ENCODE measurements around the gene PPP1R27.

Gene PPP1R27

GRCh38 chr17:81854974-81855774, 20.3 kb upstream of the PPP1R27 start:
- Histone ChIP-seq H3K36me3 (ENCODE audit: insufficient read depth, low read length) (peaks cover 84% of the 10 kb centered on the region), H3K9ac (ENCODE audit: low read depth, low read length) (no peak overlapping the region), H3K4me2 (ENCODE audit: insufficient read depth, low read length) (no peak overlapping the region), H3K79me2 (ENCODE audit: insufficient read depth, low read length) (peaks cover 84% of the 10 kb centered on the region), H3K27ac (ENCODE audit: low read length) (no peak overlapping the region), H4K20me1 (ENCODE audit: insufficient read depth, low read length) (peaks cover 55% of the 10 kb centered on the region), H3K4me3 (ENCODE audit: low read depth in 1 of 2, low read length in 2 of 2) (no peak overlapping the region), H2AFZ (ENCODE audit: low read depth, low read length) (no peak overlapping the region), H3K4me1 (ENCODE audit: insufficient read depth, low read length) (peaks cover 32% of the 10 kb centered on the region), H3K9me3 (ENCODE audit: insufficient read depth, low read length, severe bottlenecking) (no peaks in the 10 kb centered on the region), H3K27me3 (ENCODE audit: insufficient read depth, low read length, poor library complexity) (no peaks in the 10 kb centered on the region)
- DNase-seq = no peak
- TF ChIP-seq EZH2 (IDR thresholded peaks at IDR 0.05; ENCODE audit: borderline replicate concordance, low read depth, low read length, severe bottlenecking) (no peak), CTCF (IDR thresholded peaks at IDR 0.05; ENCODE audit: borderline replicate concordance, extremely low read depth, low read length, poor library complexity, severe bottlenecking) (peak; percentile 36)
- no peak for ATAC-seq (ENCODE audit: insufficient read depth, low read depth)

- Histone ChIP-seq H3K9ac (ENCODE audit: low read depth, low read length) (no peak overlapping the region), H3K4me2 (ENCODE audit: insufficient read depth, low read length) (no peak overlapping the region), H4K20me1 (ENCODE audit: insufficient read depth, low read length) (peaks cover 31% of the 10 kb centered on the region), H3K27me3 (ENCODE audit: insufficient read depth, low read length, poor library complexity) (no peaks in the 10 kb centered on the region), H3K27ac (ENCODE audit: low read length) (no peak overlapping the region), H3K9me3 (ENCODE audit: insufficient read depth, low read length, severe bottlenecking) (no peaks in the 10 kb centered on the region), H3K79me2 (ENCODE audit: insufficient read depth, low read length) (peaks cover 58% of the 10 kb centered on the region), H2AFZ (ENCODE audit: low read depth, low read length) (no peak overlapping the region), H3K4me1 (ENCODE audit: insufficient read depth, low read length) (peaks cover 6% of the 10 kb centered on the region; the same call in 1 of the 2 replicates), H3K4me3 (ENCODE audit: low read depth in 1 of 2, low read length in 2 of 2) (no peak overlapping the region), H3K36me3 (ENCODE audit: insufficient read depth, low read length) (peaks cover 77% of the 10 kb centered on the region)
- TF ChIP-seq CTCF (IDR thresholded peaks at IDR 0.05; ENCODE audit: borderline replicate concordance, extremely low read depth, low read length, poor library complexity, severe bottlenecking) (no peak), EZH2 (IDR thresholded peaks at IDR 0.05; ENCODE audit: borderline replicate concordance, low read depth, low read length, severe bottlenecking) (no peak)
- ATAC-seq (ENCODE audit: insufficient read depth, low read depth) (no peak), DNase-seq (no peak)
Observed at GRCh38 chr17:81852237-81852636, 17.4 kb upstream of the PPP1R27 start.

GRCh38 chr17:81851423-81851822, 16.6 kb upstream of the PPP1R27 start:
- DNase-seq = no peak
- Histone ChIP-seq H3K4me1 (ENCODE audit: insufficient read depth, low read length) (peaks cover 4% of the 10 kb centered on the region; the same call in 1 of the 2 replicates), H3K4me3 (ENCODE audit: low read depth in 1 of 2, low read length in 2 of 2) (no peak overlapping the region), H3K36me3 (ENCODE audit: insufficient read depth, low read length) (peaks cover 79% of the 10 kb centered on the region), H4K20me1 (ENCODE audit: insufficient read depth, low read length) (peaks cover 31% of the 10 kb centered on the region), H2AFZ (ENCODE audit: low read depth, low read length) (no peak overlapping the region), H3K27me3 (ENCODE audit: insufficient read depth, low read length, poor library complexity) (no peaks in the 10 kb centered on the region), H3K4me2 (ENCODE audit: insufficient read depth, low read length) (no peak overlapping the region), H3K9me3 (ENCODE audit: insufficient read depth, low read length, severe bottlenecking) (no peaks in the 10 kb centered on the region), H3K79me2 (ENCODE audit: insufficient read depth, low read length) (peaks cover 51% of the 10 kb centered on the region), H3K9ac (ENCODE audit: low read depth, low read length) (no peak overlapping the region), H3K27ac (ENCODE audit: low read length) (no peak overlapping the region)
- no peak for ATAC-seq (ENCODE audit: insufficient read depth, low read depth)
- TF ChIP-seq EZH2 (IDR thresholded peaks at IDR 0.05; ENCODE audit: borderline replicate concordance, low read depth, low read length, severe bottlenecking) (no peak), CTCF (IDR thresholded peaks at IDR 0.05; ENCODE audit: borderline replicate concordance, extremely low read depth, low read length, poor library complexity, severe bottlenecking) (no peak)

All from DND-41 (cell line).